Measurements from ENCODE around the gene NR2F1.

The NR2F1 gene

DNA sequence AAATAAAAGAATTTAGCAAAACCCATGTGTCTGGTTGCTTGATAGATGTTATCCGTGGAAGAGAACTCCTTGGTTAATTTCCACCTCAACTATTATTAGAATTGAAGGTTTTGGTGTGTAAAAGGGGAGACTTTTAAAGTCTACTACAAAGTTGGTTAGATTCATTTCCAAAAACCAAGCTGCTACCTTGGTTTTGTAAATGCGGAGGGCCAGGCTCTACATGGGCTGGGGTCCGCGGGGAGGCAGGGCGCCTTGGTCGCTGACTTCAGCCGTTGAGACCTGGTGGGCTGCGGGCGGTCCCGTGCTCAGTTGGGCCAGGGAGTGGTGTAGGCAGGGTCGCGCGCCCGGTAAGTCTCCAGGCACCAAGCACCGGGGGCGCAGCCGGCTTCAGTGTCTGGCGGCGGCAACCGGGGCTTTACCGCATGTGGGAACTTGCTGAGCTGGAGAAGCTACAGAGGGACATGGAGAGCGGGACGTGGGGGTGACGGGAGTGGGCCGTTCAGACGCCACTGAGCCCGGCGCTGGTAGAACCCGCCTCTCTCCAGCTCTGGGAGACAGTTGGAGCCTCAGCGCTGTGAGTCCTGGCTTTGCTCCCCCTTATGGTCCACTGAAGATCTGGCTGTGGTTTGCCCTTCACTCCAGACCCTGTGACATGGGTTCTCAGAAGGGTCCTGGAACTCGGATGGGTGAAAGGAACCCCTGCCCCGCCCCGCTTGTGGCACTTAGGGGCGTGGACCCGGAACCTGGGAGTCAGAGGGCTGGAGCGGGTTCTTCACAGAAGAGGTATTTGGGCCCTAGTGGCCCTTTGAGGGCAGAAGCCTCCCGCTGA is 11.8 kb downstream of the NR2F1 start:
- peaks cover 33% of the 10 kb centered on the region for H3K4me1 ChIP-seq (ENCODE audit: control insufficient read depth, insufficient read depth, low read length)
- H3K9ac ChIP-seq (ENCODE audit: low read depth, low read length), result no peak overlapping the region
- peaks cover 100% of the 10 kb centered on the region for H3K27me3 ChIP-seq (ENCODE audit: control insufficient read depth, insufficient read depth, low read length)
- no peak overlapping the region for H3K4me3 ChIP-seq (ENCODE audit: low read depth, low read length)
- H3K36me3 ChIP-seq (ENCODE audit: control insufficient read depth, insufficient read depth, low read length), result no peaks in the 10 kb centered on the region
- H3K9me3 ChIP-seq (ENCODE audit: control insufficient read depth, insufficient read depth, low read length), result no peaks in the 10 kb centered on the region
- H3K27ac ChIP-seq (ENCODE audit: low read depth, low read length), result no peak overlapping the region

DNA sequence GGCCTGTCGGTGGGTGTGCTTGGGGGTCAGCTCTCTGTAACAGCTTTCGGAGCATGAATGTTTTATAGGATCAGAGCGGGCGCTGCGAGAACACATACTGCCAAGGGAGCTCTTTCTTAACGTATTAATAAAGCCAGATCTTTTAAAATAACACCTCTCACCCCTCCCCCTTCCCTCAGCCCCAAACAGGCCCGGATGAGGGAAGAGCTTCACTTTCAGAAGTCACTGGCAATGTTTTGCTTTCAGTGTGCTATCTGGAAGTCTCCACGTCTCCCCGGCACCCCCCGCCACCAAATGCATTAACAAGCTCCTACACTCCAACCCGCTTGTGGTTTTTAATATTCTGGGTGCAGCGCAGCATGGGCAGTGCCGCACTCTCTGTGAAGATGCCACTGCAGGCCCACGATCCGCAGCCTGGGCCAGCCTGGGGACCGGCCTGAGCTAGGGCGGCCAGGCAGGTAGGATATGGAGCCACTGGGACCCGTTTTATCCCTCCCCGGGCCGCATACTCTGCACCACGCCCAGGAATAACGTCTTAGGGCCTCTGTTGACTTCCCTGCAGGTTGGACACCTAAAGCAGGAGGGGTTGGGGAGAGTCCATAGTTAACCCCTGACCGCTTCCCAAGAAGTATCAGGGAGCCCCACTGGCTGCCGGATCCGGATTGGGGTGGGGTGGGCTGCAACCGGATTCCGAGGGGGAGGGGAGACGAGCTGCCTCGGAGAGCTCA is 12.6 kb downstream of the NR2F1 start:
- peaks cover 100% of the 10 kb centered on the region for H3K27me3 ChIP-seq (ENCODE audit: control insufficient read depth, insufficient read depth, low read length)
- no peak overlapping the region; the same call in 1 of the 2 replicates for H3K4me3 ChIP-seq (ENCODE audit: low read depth, low read length)

DNA sequence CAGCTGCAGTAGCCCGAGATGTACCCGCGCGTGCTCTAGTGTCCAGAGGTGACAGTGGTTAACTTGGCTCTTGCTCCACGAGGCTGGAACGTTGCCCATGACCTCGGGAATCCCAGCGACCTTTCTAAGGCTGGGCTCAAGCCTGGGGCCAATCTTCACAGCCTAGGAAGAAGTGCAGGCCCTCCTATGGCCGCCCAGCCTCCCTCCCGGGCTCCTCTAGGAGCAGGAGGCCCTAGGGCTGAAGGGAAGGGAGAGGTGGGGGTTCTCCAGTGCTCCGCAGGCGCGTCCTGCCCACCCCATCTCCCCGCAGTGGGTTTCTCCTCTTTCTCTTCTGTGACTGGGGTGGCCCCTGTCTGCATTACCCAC is 13.3 kb downstream of the NR2F1 start:
- peaks cover 100% of the 10 kb centered on the region for H3K27me3 ChIP-seq (ENCODE audit: control insufficient read depth, insufficient read depth, low read length)
- no peak overlapping the region for H3K27ac ChIP-seq (ENCODE audit: low read depth, low read length)
- peaks cover 34% of the 10 kb centered on the region for H3K4me1 ChIP-seq (ENCODE audit: control insufficient read depth, insufficient read depth, low read length)

More for the DNA sequence above, 12.6 kb downstream of the NR2F1 start:
- H3K36me3 ChIP-seq (ENCODE audit: control insufficient read depth, insufficient read depth, low read length), result no peaks in the 10 kb centered on the region
- no peak overlapping the region for H3K27ac ChIP-seq (ENCODE audit: low read depth, low read length)
- no peaks in the 10 kb centered on the region for H3K9me3 ChIP-seq (ENCODE audit: control insufficient read depth, insufficient read depth, low read length)
- H3K4me1 ChIP-seq (ENCODE audit: control insufficient read depth, insufficient read depth, low read length), result peaks cover 34% of the 10 kb centered on the region
- no peak overlapping the region for H3K9ac ChIP-seq (ENCODE audit: low read depth, low read length)

DNA sequence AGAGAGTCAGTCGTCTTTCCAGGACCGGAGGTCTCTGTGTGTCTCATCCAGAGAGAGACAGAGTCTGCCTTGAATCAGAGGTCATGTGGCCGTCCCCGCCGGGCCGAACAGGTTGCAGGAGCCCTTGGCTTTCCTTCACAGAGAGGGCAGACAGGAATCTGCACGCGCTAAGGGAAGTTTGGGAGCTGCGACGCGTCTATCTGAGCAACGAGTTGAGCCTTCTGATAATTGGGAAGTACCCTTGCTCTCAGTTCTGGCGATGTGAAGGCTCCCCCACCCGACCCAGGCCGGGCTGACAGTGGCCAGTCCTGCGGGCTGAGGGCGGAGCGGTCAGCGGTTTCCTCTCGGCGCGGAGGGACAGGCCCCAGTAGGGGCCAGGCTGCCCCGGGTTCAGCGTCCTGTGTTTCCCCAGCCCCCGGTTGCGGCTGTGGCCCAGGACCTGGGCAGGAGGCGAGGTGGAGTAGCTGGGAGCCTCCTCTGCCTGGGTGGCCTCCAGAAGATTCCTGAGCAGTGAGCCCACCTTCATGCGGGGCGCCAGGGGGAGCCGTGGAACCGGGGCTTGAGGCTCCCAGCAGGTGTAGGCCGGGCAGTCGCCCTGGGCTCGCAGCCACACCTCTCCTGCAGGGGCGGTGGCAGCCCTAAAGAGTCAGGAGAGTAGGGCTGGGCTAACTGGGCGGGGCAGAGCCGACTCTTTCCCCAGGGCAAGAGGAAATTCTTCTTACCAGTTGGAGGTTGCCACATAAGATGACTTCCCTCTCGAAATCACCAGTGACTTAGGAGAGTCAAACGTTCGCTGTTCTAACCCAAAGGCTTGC is 13.9 kb downstream of the NR2F1 start:
- no peaks in the 10 kb centered on the region for H3K36me3 ChIP-seq (ENCODE audit: control insufficient read depth, insufficient read depth, low read length)
- peaks cover 100% of the 10 kb centered on the region for H3K27me3 ChIP-seq (ENCODE audit: control insufficient read depth, insufficient read depth, low read length)
- no peak overlapping the region; the same call in 1 of the 2 replicates for H3K4me3 ChIP-seq (ENCODE audit: low read depth, low read length)
- H3K4me1 ChIP-seq (ENCODE audit: control insufficient read depth, insufficient read depth, low read length), result peaks cover 37% of the 10 kb centered on the region
- no peak overlapping the region for H3K27ac ChIP-seq (ENCODE audit: low read depth, low read length)
- H3K9ac ChIP-seq (ENCODE audit: low read depth, low read length), result no peak overlapping the region
- no peaks in the 10 kb centered on the region for H3K9me3 ChIP-seq (ENCODE audit: control insufficient read depth, insufficient read depth, low read length)

More for the DNA sequence above, 13.3 kb downstream of the NR2F1 start:
- no peaks in the 10 kb centered on the region for H3K36me3 ChIP-seq (ENCODE audit: control insufficient read depth, insufficient read depth, low read length)
- H3K9ac ChIP-seq (ENCODE audit: low read depth, low read length), result no peak overlapping the region
- H3K9me3 ChIP-seq (ENCODE audit: control insufficient read depth, insufficient read depth, low read length), result no peaks in the 10 kb centered on the region
- H3K4me3 ChIP-seq (ENCODE audit: low read depth, low read length), result no peak overlapping the region

DNA sequence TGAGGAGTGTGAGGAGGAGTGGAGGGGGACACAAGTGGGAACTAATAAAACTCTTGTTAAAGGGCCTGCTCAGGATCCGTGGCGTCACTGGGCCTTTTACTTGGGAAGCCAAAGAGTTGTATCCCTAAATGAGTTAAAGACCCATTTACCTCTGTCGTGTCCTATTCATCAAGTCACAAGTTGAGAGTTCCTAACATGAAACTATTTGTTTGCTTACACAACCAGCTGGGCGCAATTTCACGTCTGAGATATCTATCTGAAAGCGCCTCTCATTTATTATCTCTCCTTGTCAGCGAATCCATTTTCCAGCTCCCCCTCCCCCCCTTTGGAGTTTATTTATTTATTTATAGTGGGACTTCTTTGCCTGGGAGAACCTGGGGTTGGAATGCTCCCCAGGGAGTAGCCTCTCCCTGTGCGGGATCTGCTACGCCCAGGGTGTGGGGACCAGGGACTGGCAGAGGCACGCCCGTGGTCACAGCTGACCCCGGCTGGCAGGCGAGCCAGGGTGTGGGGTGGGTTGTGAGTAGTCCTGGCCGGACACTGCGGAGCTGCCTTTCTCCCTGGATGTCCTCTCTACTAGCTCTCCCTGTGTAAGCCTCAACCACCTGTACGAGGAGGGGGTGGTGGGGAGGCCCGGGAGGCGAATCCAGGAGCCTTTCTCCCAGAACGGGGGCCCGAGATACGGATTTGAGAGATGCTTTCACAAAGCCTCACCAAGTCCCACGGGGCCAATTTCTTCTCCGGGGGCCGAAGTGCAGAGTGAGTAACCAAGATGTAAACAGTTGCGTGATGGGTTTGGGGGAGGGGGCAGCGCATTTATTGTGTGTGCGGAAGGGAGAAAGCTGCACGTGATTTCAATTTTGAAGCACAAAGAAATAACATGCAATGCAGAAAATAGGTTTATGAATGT is 15.3 kb downstream of the NR2F1 start:
- H3K27ac ChIP-seq (ENCODE audit: low read depth, low read length), result no peak overlapping the region
- no peak overlapping the region for H3K9ac ChIP-seq (ENCODE audit: low read depth, low read length)
- H3K4me3 ChIP-seq (ENCODE audit: low read depth, low read length), result no peak overlapping the region
- no peaks in the 10 kb centered on the region for H3K9me3 ChIP-seq (ENCODE audit: control insufficient read depth, insufficient read depth, low read length)
- H3K27me3 ChIP-seq (ENCODE audit: control insufficient read depth, insufficient read depth, low read length), result peaks cover 100% of the 10 kb centered on the region
- H3K36me3 ChIP-seq (ENCODE audit: control insufficient read depth, insufficient read depth, low read length), result no peaks in the 10 kb centered on the region
- peaks cover 51% of the 10 kb centered on the region for H3K4me1 ChIP-seq (ENCODE audit: control insufficient read depth, insufficient read depth, low read length)

DNA sequence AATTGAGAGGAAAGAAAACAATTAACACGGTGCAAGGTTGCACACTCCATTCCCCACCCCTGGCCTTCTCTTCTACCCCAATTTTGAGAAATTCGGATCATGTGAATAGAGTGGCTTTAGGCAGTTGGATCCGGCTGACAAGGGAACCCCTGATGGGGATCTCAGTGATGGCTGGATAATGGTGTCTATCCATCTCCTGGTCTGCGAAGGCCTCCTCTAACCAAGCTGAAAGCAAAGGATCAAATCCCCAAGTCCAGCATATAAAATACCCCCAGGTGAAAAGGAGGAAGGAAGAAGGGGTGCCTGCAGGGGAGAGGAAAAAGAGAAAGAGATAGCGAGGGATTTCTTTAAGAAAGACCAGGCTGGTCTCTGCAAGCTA is 16.0 kb downstream of the NR2F1 start:
- Histone ChIP-seq H3K36me3 (ENCODE audit: control insufficient read depth, insufficient read depth, low read length) (no peaks in the 10 kb centered on the region), H3K27ac (ENCODE audit: low read depth, low read length) (no peak overlapping the region), H3K9ac (ENCODE audit: low read depth, low read length) (no peak overlapping the region), H3K4me1 (ENCODE audit: control insufficient read depth, insufficient read depth, low read length) (peaks cover 47% of the 10 kb centered on the region), H3K27me3 (ENCODE audit: control insufficient read depth, insufficient read depth, low read length) (peaks cover 100% of the 10 kb centered on the region), H3K9me3 (ENCODE audit: control insufficient read depth, insufficient read depth, low read length) (no peaks in the 10 kb centered on the region), H3K4me3 (ENCODE audit: low read depth, low read length) (no peak overlapping the region)

DNA sequence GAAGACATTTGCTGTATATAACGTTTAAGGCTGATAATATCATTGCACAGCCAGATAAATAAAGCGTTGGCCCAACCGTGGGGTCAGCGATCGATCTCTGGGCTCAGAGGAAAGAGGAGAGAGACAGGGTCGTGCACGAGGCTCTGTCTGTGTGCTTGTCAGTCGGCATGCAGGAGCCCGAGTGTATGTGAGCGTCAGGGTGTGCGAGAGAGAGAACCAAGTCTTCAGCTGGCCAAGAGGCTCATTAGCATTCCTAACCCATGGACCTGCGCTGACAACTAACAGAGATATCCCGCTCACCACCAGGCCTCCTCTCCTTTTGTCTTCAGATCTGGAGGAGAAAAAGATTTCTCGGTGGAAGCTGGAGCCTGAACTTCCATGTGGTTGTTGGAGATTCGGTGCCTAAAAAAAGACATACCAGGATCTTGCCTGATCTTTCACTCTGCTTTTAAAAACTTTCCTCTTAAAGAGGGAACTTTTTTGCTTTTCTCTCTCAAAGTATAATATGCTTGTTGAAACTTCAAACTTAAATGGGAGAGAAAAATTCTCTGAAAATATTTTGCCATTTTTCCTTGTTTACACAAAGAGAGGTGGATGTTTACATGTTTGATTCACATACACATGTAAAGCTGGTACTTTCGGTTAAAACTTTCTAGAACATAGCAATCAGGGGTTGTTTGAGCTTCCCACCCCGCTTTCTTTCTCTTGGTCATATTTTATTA is 16.5 kb downstream of the NR2F1 start:
- no peak overlapping the region for H3K9ac ChIP-seq (ENCODE audit: low read depth, low read length)
- H3K27ac ChIP-seq (ENCODE audit: low read depth, low read length), result no peak overlapping the region
- H3K27me3 ChIP-seq (ENCODE audit: control insufficient read depth, insufficient read depth, low read length), result peaks cover 100% of the 10 kb centered on the region
- no peak overlapping the region for H3K4me3 ChIP-seq (ENCODE audit: low read depth, low read length)
- no peaks in the 10 kb centered on the region for H3K9me3 ChIP-seq (ENCODE audit: control insufficient read depth, insufficient read depth, low read length)
- H3K4me1 ChIP-seq (ENCODE audit: control insufficient read depth, insufficient read depth, low read length), result peaks cover 47% of the 10 kb centered on the region
- no peaks in the 10 kb centered on the region for H3K36me3 ChIP-seq (ENCODE audit: control insufficient read depth, insufficient read depth, low read length)

DNA sequence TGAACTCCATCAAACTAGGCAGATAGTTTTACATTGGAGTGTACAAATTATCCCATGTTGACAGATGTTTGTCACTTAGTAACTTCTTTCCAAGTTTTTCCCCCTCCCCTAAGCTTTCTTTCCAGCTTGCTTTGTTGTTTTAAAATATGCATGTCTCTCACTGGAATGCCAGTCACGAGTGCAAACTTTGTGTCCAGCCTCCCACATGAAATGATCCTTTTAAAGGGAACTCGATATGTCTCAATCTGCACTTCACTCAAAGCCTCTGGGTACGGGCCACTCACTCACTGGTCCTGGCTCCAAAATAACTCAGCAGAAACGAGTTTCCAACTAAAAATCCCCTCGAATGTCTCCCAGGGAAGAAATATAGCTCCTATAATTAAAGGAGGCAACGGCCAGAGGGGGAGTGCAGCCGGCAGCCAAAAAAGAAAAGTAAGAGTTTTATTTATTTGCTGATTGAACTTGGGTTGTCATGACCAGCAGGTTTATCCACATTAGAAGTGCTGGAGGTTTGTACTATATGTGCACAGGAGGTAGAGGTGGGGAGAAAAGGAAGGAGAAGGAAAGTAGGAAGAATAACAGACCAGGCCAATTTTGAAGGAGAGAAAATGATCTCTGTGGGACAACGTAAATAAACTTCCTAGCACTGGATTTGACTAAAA is 17.5 kb downstream of the NR2F1 start:
- no peak overlapping the region for H3K9ac ChIP-seq (ENCODE audit: low read depth, low read length)
- H3K4me3 ChIP-seq (ENCODE audit: low read depth, low read length), result no peak overlapping the region
- no peaks in the 10 kb centered on the region for H3K9me3 ChIP-seq (ENCODE audit: control insufficient read depth, insufficient read depth, low read length)
- H3K27me3 ChIP-seq (ENCODE audit: control insufficient read depth, insufficient read depth, low read length), result peaks cover 100% of the 10 kb centered on the region
- H3K27ac ChIP-seq (ENCODE audit: low read depth, low read length), result no peak overlapping the region
- no peaks in the 10 kb centered on the region for H3K36me3 ChIP-seq (ENCODE audit: control insufficient read depth, insufficient read depth, low read length)
- peaks cover 43% of the 10 kb centered on the region for H3K4me1 ChIP-seq (ENCODE audit: control insufficient read depth, insufficient read depth, low read length)

DNA sequence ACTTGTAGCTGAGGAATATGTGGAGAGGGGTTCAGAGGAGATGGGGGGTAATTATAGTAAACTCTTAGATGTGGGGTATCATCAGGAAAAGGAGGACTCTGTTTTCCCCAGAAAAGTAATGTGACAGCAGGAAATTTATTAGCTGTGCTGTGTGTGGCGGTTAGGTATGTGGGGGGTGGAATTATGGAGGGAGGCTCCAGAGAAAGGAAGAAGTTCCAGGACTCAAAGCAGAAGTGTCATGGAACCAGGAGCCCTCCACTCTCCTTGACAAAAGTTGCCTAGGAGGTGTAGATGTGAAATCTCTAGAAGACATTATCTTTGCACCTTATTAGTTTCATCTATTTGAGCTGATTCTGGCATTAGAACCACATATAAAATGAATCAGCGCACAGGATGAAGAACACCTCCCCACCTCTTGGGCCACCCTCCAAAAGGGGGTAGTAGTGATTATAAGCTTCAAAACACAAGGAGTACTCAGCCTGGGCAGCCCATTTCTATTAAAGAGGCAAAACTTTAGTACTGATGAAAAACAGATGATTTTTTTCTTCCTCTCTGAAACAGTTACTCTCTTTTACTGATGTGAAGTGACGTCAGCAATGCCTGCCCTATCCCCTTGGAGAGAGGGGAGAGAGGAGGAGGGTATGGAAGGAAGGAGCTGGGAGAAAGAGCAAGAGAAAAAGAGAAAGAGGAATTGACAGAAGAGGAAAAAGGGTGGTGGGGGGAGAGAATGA is 18.2 kb downstream of the NR2F1 start:
- Histone ChIP-seq H3K9me3 (ENCODE audit: control insufficient read depth, insufficient read depth, low read length) (no peaks in the 10 kb centered on the region), H3K27ac (ENCODE audit: low read depth, low read length) (no peak overlapping the region), H3K4me1 (ENCODE audit: control insufficient read depth, insufficient read depth, low read length) (peaks cover 40% of the 10 kb centered on the region), H3K4me3 (ENCODE audit: low read depth, low read length) (no peak overlapping the region), H3K27me3 (ENCODE audit: control insufficient read depth, insufficient read depth, low read length) (peaks cover 100% of the 10 kb centered on the region), H3K36me3 (ENCODE audit: control insufficient read depth, insufficient read depth, low read length) (no peaks in the 10 kb centered on the region), H3K9ac (ENCODE audit: low read depth, low read length) (no peak overlapping the region)
